IMR-90 (cell line): Measurements from ENCODE around the gene LRP1B. TPM values are rescaled to one million over a fixed set of nuclear protein-coding genes. Genes with fewer than 3 reads are reported as not detected.

Experiments
- ATAC-seq: fragments of 200-7000 bp; cut with Tn5 transposase; 2 replicates; pipeline ENCODE4 v1.9.1; 2020; ENCODE audit warnings: low read depth, mild to moderate bottlenecking, moderate library complexity
- BruUV-seq: library from RNA; stranded (reverse); fragments of 400-500 nt; replicated peaks from 2 replicates; lab custom pipeline; 2021; lab: Mats Ljungman, UMichigan
- CTCF ChIA-PET: fragments of 300-600 bp; formaldehyde crosslinking; extraction: SDS; loops from one replicate; lab custom pipeline; 2021; ENCODE audit warnings: antibody characterized with exemption; lab: Yijun Ruan, JAX
- POLR2A ChIA-PET: fragments of 300-600 bp; sonication (Branson Sonifier 250); formaldehyde crosslinking; loops from one replicate; lab custom pipeline; 2022; ENCODE audit warnings: antibody characterized with exemption; ENCODE audit not compliant: unreplicated experiment; lab: Charles Lee
- DNase-seq: peaks from one replicate; pipeline ENCODE4 v3.0.0; 2013
- H2AFZ ChIP-seq: replicated peaks from 2 replicates; pipeline ENCODE3; 2013; ENCODE audit warnings: low read length, mild to moderate bottlenecking; ENCODE audit not compliant: poor library complexity
- H2AK5ac ChIP-seq: 2 replicates; pipeline ENCODE4 v1.6.1; 2013; ENCODE audit warnings: low read depth, low read length, inconsistent platforms
- H2AK9ac ChIP-seq: replicated peaks from 2 replicates; pipeline ENCODE3; 2013; ENCODE audit warnings: mild to moderate bottlenecking, low read depth, low read length, moderate library complexity; ENCODE audit not compliant: poor library complexity
- H2BK120ac ChIP-seq: 2 replicates; pipeline ENCODE4 v1.6.1; 2013; ENCODE audit warnings: low read depth, low read length, inconsistent platforms
- H2BK15ac ChIP-seq: 3 replicates; pipeline ENCODE4 v1.6.1; 2013; ENCODE audit warnings: low read depth, low read length, inconsistent platforms
- H2BK20ac ChIP-seq: 2 replicates; pipeline ENCODE4 v1.6.1; 2013; ENCODE audit warnings: low read depth, mild to moderate bottlenecking, inconsistent platforms, low read length, moderate library complexity
- H2BK5ac ChIP-seq: 2 replicates; pipeline ENCODE4 v1.6.1; 2013; ENCODE audit warnings: mild to moderate bottlenecking, low read depth, low read length, inconsistent platforms; ENCODE audit not compliant: poor library complexity, severe bottlenecking
- H3K14ac ChIP-seq: replicated peaks from 2 replicates; pipeline ENCODE4 v1.6.1; 2013; ENCODE audit warnings: low read depth, low read length, inconsistent platforms
- H3K18ac ChIP-seq: 2 replicates; pipeline ENCODE4 v1.6.1; 2013; ENCODE audit warnings: low read depth, low read length, control low read depth
- H3K23ac ChIP-seq: 2 replicates; pipeline ENCODE4 v1.6.1; 2013; ENCODE audit warnings: low read depth, low read length, inconsistent platforms
- H3K27ac ChIP-seq: 2 replicates; pipeline ENCODE4 v1.5.1; 2013; ENCODE audit warnings: mild to moderate bottlenecking, control low read depth, low read length; ENCODE audit not compliant: insufficient read depth
- H3K27me3 ChIP-seq: 2 replicates; pipeline ENCODE4 v1.6.1; 2013; ENCODE audit warnings: low read length; ENCODE audit not compliant: control insufficient read depth, insufficient read depth
- H3K36me3 ChIP-seq: 2 replicates; pipeline ENCODE4 v1.6.1; 2013; ENCODE audit warnings: low read length, mixed read lengths; ENCODE audit not compliant: control insufficient read depth, insufficient read depth
- H3K4ac ChIP-seq: 2 replicates; pipeline ENCODE4 v1.6.1; 2013; ENCODE audit warnings: low read depth, low read length, inconsistent platforms
- H3K4me1 ChIP-seq: 2 replicates; pipeline ENCODE4 v1.6.1; 2013; ENCODE audit warnings: low read length, mixed read lengths; ENCODE audit not compliant: control insufficient read depth, insufficient read depth
- H3K4me2 ChIP-seq: 2 replicates; pipeline ENCODE4 v1.6.1; 2013; ENCODE audit warnings: low read depth, mild to moderate bottlenecking, control low read depth, low read length, moderate library complexity
- H3K4me3 ChIP-seq: 2 replicates; pipeline ENCODE4 v1.5.1; 2013; ENCODE audit warnings: low read depth, mild to moderate bottlenecking, control low read depth, low read length, moderate library complexity; ENCODE audit not compliant: insufficient read depth
- H3K56ac ChIP-seq: 2 replicates; pipeline ENCODE4 v1.6.1; 2013; ENCODE audit warnings: low read length, inconsistent platforms; ENCODE audit not compliant: insufficient read depth; ENCODE audit errors: extremely low read depth
- H3K79me1 ChIP-seq, 2 experiments: 2 replicates each; pipeline ENCODE4 v1.6.1; 2013; ENCODE audit warnings: low read length in 2 of 2, inconsistent platforms in 1 of 2, low read depth in 1 of 2
- H3K9ac ChIP-seq: 2 replicates; pipeline ENCODE4 v1.6.1; 2013; ENCODE audit warnings: low read depth, low read length, control low read depth
- H3K9me1 ChIP-seq: 2 replicates; pipeline ENCODE4 v1.6.1; 2013; ENCODE audit warnings: low read length, inconsistent platforms; ENCODE audit not compliant: insufficient read depth
- H3K9me3 ChIP-seq: 2 replicates; pipeline ENCODE4 v1.6.1; 2013; ENCODE audit warnings: low read length; ENCODE audit not compliant: control insufficient read depth, insufficient read depth
- H4K20me1 ChIP-seq: 2 replicates; pipeline ENCODE4 v1.6.1; 2013; ENCODE audit warnings: low read length, inconsistent platforms; ENCODE audit not compliant: insufficient read depth
- H4K5ac ChIP-seq: 2 replicates; pipeline ENCODE4 v1.6.1; 2013; ENCODE audit warnings: mild to moderate bottlenecking, low read depth, low read length, control low read depth
- H4K8ac ChIP-seq, 2 experiments: 2 replicates each; pipeline ENCODE4 v1.6.1; 2013; ENCODE audit warnings: low read depth in 2 of 2, low read length in 2 of 2, control low read depth in 1 of 2, inconsistent platforms in 1 of 2
- H4K91ac ChIP-seq: 2 replicates; pipeline ENCODE4 v1.6.1; 2013; ENCODE audit warnings: low read depth, low read length, inconsistent platforms; ENCODE audit not compliant: insufficient read depth
- BHLHE40 ChIP-seq: fragments of 150-350 bp; IDR thresholded peaks from 2 replicates; pipeline ENCODE4 v1.6.1; 2016; ENCODE audit warnings: mild to moderate bottlenecking, low read depth, low read length
- CTCF ChIP-seq: conservative IDR thresholded peaks from 2 replicates; pipeline ENCODE4 v1.5.1; 2012; ENCODE audit warnings: mild to moderate bottlenecking, low read depth, low read length, improper control_type of control experiment
- FOS ChIP-seq: fragments of 150-350 bp; IDR thresholded peaks from 2 replicates; pipeline ENCODE4 v1.6.1; 2016; ENCODE audit warnings: low read depth, low read length
- MAFK ChIP-seq: IDR thresholded peaks from 2 replicates; pipeline ENCODE4 v1.6.1; 2012; ENCODE audit warnings: low read depth, low read length, improper control_type of control experiment
- MAZ ChIP-seq: IDR thresholded peaks from 2 replicates; pipeline ENCODE4 v1.6.1; 2012; ENCODE audit warnings: low read depth, mild to moderate bottlenecking, low read length, improper control_type of control experiment, moderate library complexity, borderline replicate concordance
- NFE2L2 ChIP-seq: fragments of 150-350 bp; IDR thresholded peaks from 2 replicates; pipeline ENCODE4 v1.6.1; 2016; ENCODE audit warnings: low read depth, mild to moderate bottlenecking, low read length
- POLR2A ChIP-seq: IDR thresholded peaks from 2 replicates; pipeline ENCODE4 v1.6.1; 2012; ENCODE audit warnings: mild to moderate bottlenecking, low read depth, low read length
- RAD21 ChIP-seq: IDR thresholded peaks from 2 replicates; pipeline ENCODE4 v1.6.1; 2012; ENCODE audit warnings: low read length, improper control_type of control experiment
- RCOR1 ChIP-seq: IDR thresholded peaks from 2 replicates; pipeline ENCODE4 v1.6.1; 2012; ENCODE audit warnings: mild to moderate bottlenecking, low read length, improper control_type of control experiment; ENCODE audit not compliant: insufficient replicate concordance
- RFX5 ChIP-seq: IDR thresholded peaks from 2 replicates; pipeline ENCODE4 v1.8.0; 2012; ENCODE audit warnings: low read depth, mild to moderate bottlenecking, low read length, moderate library complexity
- SMC3 ChIP-seq: fragments of 150-350 bp; IDR thresholded peaks from 2 replicates; pipeline ENCODE4 v1.6.1; 2016; ENCODE audit warnings: low read depth, mild to moderate bottlenecking, antibody characterized with exemption, low read length, moderate library complexity
- USF2 ChIP-seq: fragments of 150-350 bp; IDR thresholded peaks from 2 replicates; pipeline ENCODE4 v1.6.1; 2017; ENCODE audit warnings: mild to moderate bottlenecking, antibody characterized with exemption, low read length, low read depth
- WGBS, 2 experiments: methylation state at CpG; one replicate each; pipeline versions ENCODE4 v1.1.5 to v1.1.7; 2013; ENCODE audit warnings: missing lambda C conversion rate in 2 of 2; ENCODE audit not compliant: insufficient read length in 1 of 2; ENCODE audit errors: extremely low coverage in 2 of 2; 5-methylcytosine and 5-hydroxymethylcytosine counted together
- dilution Hi-C: fragments of 300-500 bp; cut with HindIII; formaldehyde crosslinking; loops from one replicate; pipeline ENCODE4 v1.14.3; 2018; ENCODE audit warnings: low sequenced_read_pairs; ENCODE audit not compliant: unreplicated experiment
- in situ Hi-C: fragments of 300-500 bp; cut with MboI; formaldehyde crosslinking; loops from 3 replicates; pipeline ENCODE4 v1.14.3; 2019; ENCODE audit warnings: low sequenced_read_pairs, inconsistent platforms, mixed read lengths
- intact Hi-C: fragments of 100-400 bp; cut with micrococcal nuclease; formaldehyde crosslinking; loops from 2 replicates; pipeline ENCODE4 v1.10.0; 2022
- polyA plus RNA-seq, 3 experiments: library from polyadenylated mRNA; depleted of rRNA; stranded (reverse); fragments of >200 nt; gene quantifications; 2 replicates each; pipeline ENCODE4 v1.2.3, GENCODE V29; 2012; ENCODE audit warnings: low replicate concordance in 1 of 3
- total RNA-seq: library from RNA; depleted of rRNA; stranded (reverse); fragments of >200 nt; gene quantifications from 2 replicates; pipeline ENCODE4 v1.2.3, GENCODE V29; 2012
- TF ChIP-seq, protein P1 (sequence below): fragments of 150-350 bp; IDR thresholded peaks from 2 replicates; pipeline ENCODE4 v1.6.1; 2016; ENCODE audit warnings: low read depth, mild to moderate bottlenecking, low read length, moderate library complexity, borderline replicate concordance

LRP1B gene
- total and polyA plus RNA-seq, 2 of the 4 experiments (the other 2 are of a cell fraction): under 0.01 to 0.02 TPM

GRCh38 chr2:142058149-142058548 is 72.7 kb downstream of the LRP1B start:
- POLR2A ChIA-PET: no interaction called here
- no peak for TF ChIP-seq MAFK
- no peak for TF ChIP-seq RCOR1
- TF ChIP-seq CTCF: no peak
- no peak for TF ChIP-seq MAZ
- TF ChIP-seq RAD21: no peak
- TF ChIP-seq, protein P1, sequence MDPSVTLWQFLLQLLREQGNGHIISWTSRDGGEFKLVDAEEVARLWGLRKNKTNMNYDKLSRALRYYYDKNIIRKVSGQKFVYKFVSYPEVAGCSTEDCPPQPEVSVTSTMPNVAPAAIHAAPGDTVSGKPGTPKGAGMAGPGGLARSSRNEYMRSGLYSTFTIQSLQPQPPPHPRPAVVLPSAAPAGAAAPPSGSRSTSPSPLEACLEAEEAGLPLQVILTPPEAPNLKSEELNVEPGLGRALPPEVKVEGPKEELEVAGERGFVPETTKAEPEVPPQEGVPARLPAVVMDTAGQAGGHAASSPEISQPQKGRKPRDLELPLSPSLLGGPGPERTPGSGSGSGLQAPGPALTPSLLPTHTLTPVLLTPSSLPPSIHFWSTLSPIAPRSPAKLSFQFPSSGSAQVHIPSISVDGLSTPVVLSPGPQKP: no peak
- no peak for TF ChIP-seq SMC3
- no peak for TF ChIP-seq POLR2A
- no peak for TF ChIP-seq NFE2L2
- no peak for TF ChIP-seq RFX5
- no peak for TF ChIP-seq USF2
- TF ChIP-seq BHLHE40: no peak
- no peak for TF ChIP-seq FOS
- WGBS, 2 experiments: no CpG with 5 or more reads among the region's 4 CpGs

More at GRCh38 chr2:142058149-142058548, 72.7 kb downstream of the LRP1B start:
- CTCF ChIA-PET: no interaction called here
- no peaks in the 10 kb centered on the region for H3K27me3 ChIP-seq
- no peaks in the 10 kb centered on the region for H3K36me3 ChIP-seq
- no peak overlapping the region for H4K5ac ChIP-seq
- in situ Hi-C loops (no loop called here), intact Hi-C loops (no loop called here), dilution Hi-C loops (no loop called here)
- no peak overlapping the region for H4K91ac ChIP-seq
- no peak overlapping the region for H3K18ac ChIP-seq
- H3K4me2 ChIP-seq: no peak overlapping the region
- H3K27ac ChIP-seq: no peak overlapping the region
- H2BK5ac ChIP-seq: no peak overlapping the region
- H2BK120ac ChIP-seq: no peak overlapping the region
- no peak overlapping the region for H4K8ac ChIP-seq
- no peak overlapping the region for H2BK20ac ChIP-seq
- H3K9ac ChIP-seq: no peak overlapping the region
- no peak overlapping the region for H2AK9ac ChIP-seq
- no peaks in the 10 kb centered on the region for H3K79me1 ChIP-seq
- H4K20me1 ChIP-seq: no peaks in the 10 kb centered on the region
- no peaks in the 10 kb centered on the region for H3K9me1 ChIP-seq
- H3K14ac ChIP-seq: no peak overlapping the region
- H3K23ac ChIP-seq: no peak overlapping the region
- DNase-seq (no peak), ATAC-seq (no peak)
- no peaks in the 10 kb centered on the region for H3K4me1 ChIP-seq
- H3K9me3 ChIP-seq: no peaks in the 10 kb centered on the region
- no peak overlapping the region for H3K4me3 ChIP-seq
- no peak overlapping the region for H2AFZ ChIP-seq
- H2BK15ac ChIP-seq: no peak overlapping the region
- no peak overlapping the region for H3K56ac ChIP-seq
- H3K4ac ChIP-seq: no peak overlapping the region
- no TSS peak for BruUV-seq
- H2AK5ac ChIP-seq: no peak overlapping the region
